ENCODE measurements around the gene YJU2.

DNA sequence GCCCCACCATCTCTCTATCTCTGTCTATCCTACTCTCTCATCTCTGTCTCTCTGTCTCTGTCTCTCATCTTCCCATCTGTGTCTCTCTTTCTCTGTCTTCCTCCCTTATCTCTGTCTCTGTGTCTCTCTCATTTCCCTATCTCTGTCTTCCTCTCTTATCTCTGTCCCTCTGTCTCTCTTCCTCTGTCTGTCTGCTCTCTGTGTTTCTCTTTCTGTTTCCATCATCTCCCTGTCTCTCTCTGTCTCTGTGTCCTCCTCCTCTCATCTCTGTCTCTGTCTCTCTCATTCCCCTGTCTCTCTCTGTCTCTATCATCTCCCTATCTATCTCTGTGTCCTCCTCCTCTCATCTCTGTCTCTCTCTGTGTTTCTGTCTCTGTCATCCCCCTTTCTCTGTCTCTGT is 19.1 kb upstream of the YJU2 start:
- TF ChIP-seq EZH2phosphoT487 (IDR thresholded peaks at IDR 0.05; ENCODE audit: insufficient read depth, low read depth) = no peak
- no peak for TF ChIP-seq EZH2 (IDR thresholded peaks at IDR 0.05; ENCODE audit: insufficient read depth, poor library complexity, severe bottlenecking)

Data from GM23248 (cell line).